ENCODE measurements around the gene GSTT4.
"Not testable (repeated sequence)": the region's sequence is repeated elsewhere in the genome, so short reads cannot be mapped to it uniquely, and the experiment has no call there.

The GSTT4 gene

DNA sequence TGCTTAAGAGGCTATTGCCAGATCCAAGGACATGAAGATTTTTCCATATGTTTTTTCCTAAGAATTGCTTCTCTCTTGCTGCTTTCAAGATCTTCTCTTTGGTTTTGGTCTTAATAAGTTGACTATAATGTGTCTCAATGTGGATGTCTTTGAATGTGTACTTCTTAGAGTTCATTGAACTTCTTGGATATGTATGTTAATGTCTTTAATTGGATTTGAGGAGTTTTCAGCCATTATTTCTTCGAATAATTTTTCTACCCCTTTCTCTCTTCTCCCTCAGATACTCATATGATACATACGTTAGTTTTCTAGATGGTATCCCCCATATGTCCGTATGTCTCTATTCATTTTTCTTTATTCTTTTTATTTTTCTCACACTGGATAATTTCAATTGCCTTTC, 19.1 kb upstream of the GSTT4 start:
- DNase-seq (ENCODE audit: low read depth): no peak

DNA sequence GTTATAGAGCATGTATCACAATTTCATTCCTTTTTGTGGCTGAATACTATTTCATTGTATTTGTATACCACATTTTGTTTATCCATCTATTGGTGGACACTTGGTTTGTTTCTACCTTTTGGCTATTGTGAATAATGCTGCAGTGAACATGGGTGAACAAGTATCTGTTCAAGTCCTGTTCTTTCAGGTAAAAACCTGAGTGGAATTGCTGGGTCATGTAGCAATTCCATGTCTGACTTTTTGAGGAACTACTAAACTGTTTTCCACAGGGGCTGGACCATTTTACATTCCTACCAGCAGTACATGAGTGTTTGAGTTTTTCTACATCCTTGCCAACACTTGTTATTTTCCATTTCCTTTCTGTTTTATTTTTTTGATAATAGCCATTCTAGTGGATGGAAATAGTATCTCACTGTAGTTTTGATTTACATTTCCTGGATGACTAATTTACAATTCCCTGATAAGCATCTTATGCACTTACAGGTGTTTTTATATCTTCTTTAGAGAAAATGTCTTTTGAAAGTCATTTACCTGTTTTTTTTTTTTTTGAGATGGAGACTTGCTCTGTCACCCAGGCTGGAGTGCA, 18.0 kb upstream of the GSTT4 start:
- DNase-seq (ENCODE audit: low read depth): no peak

DNA sequence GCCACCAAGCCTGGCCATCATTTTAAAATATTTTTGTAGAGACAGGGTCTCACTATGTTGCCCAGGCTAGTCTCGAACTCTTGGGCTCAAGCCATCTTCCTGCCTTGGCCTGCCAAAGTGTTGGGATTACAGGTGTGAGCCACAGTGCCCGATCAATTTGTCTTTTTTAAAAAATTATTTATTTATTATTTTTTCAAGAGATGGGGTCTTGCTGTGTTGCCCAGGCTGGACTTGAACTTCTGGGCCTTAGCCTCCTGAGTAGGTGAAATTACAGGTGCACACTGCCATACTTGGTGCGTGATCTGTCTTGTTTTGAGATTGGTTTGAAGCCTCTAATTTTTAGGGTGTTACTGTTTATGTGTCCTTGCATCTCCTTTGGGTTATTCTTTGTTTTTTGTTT, 16.1 kb upstream of the GSTT4 start:
- DNase-seq (ENCODE audit: low read depth): no peak

DNA sequence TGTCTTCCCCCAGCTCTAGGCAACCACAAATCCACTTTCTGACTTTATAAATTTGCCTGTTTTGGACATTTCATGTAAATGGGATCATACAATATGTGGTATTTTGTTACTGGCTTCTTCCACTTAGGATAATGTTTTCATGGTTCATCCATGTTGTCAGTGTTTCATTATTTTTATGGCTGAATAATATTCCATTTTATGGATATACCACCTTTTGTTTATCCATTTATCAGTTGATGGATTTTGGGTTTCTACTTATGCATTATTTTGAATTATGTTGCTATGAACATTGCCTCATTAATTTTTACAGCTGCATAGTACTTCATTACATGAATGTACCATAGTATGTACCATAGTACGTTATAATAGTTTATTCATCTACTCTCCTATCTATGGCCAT, 10.9 kb upstream of the GSTT4 start:
- no peak for DNase-seq (ENCODE audit: low read depth)

DNA sequence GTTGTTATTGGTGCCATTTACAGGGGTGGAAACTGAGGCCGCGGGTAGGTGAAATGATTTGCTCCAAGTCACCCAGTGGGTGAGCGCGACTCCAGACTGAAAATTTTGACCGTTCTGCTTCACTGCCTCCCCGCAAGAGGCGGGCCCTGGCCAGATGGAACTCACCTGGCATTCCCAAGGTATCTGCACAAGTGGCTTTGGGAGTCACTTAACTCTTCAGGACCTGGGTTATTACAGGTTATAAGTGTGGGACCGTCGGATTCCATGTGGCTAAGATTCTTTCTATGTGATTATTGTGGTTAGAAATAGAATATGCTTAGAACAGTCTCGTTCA, 6.4 kb upstream of the GSTT4 start:
- no peak for DNase-seq (ENCODE audit: low read depth)

DNA sequence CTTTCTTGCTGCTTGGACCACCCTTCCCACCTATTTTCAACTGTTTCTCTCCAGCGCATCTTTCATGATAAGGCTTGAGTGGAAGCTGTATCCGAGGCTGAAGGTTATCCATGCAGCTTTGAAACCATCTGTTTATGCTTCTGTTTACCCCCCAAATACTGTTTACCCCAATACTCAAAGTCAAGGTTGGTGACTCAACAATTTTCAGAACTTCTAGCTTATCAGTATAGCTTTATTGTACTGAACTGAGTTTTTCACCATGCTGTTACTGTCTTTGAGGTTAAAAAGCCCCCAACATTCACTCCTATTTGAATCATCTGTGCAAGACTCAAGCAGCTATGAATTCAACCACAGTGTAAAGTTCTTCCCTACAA, 4.8 kb upstream of the GSTT4 start:
- DNase-seq (ENCODE audit: low read depth): no peak

DNA sequence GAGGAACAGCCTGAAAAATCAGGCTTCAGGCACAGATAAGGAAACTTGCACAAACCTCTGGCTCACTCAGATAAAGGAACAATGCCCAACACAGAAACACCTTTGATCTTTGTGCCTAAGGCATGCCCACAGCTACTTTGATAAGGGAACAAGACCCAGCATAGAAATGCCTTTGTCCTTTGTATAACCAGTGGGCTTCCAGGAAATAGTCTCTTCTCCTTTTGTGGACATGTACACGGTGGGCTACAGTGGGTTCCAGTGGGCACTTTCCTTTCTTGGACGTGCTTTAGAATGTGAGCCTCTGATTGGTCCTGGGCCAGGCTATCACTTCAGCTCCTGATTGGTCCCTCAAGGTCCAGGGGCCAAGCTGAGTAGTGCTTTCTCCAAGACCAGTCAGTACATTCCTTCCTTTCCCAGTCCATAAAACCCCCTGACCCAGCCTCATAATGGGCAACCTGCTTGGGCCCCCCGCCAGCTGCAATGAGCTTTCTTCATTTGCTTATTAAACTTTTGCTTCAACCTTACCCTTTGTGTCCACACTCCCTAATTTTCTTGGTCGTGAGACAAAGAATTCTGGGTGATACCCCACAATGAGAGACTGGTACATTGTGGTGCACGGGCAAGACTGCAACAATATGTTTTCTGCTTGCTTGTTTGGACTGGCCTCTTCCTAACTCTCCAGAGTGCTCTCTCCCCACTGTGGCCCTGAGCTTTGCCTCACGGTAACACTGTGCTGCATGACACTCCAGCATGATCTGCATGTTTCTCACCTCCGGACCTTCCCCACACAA, 4.2 kb upstream of the GSTT4 start:
- no peak for DNase-seq (ENCODE audit: low read depth)

DNA sequence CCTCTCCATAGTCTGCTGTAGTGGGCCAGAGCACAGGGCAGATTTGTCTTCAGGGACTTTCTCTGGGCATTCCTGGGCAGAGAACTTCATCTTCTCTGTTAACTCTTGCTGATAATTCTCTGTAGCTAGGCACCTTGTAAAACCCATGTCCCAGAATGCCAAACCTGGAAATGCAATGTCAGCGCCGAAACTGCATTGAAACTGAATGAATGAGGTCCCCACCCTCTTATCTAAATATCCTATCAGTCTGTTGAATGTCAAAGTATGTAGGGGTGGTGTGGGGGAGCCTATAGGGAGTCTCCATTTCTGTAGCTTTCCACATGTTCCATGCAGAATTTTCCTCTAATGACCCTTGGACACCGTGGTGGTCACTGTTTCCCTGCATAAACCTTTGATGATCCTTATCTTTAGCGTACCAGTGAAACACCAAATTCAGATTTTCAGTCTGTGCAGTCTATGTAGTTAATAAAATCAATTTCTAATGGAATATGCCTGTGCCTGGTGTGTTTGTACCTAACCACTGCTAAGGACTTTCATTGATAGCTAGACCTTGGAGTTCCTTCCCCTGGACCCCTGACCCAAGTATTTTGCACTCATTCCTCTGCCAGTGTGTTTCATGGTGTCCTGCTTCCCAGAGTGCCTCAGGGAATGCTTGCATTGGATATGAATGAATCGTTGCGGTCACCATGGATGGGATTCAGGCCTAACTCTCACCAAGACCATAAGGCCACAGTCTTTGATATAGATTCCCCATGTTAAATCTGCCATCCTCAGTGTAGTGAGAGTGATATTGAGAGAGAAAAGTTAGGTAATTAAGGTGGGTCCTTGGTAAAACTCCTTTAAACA, 3.4 kb upstream of the GSTT4 start:
- no peak for DNase-seq (ENCODE audit: low read depth)

DNA sequence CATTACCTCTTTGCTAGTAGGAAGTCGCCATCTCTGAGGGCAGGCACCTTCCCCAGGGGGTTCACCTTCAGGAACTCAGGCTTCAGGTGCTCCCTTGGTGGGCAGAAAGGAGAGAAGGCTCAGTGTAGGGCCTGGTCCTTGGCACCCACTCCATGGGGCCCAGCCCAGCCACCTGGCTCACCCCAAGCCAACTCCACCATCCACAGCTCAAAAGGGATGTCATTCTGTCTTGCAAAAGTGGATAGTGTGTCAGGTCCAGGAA, 2.7 kb upstream of the GSTT4 start:
- no peak for DNase-seq (ENCODE audit: low read depth)

DNA sequence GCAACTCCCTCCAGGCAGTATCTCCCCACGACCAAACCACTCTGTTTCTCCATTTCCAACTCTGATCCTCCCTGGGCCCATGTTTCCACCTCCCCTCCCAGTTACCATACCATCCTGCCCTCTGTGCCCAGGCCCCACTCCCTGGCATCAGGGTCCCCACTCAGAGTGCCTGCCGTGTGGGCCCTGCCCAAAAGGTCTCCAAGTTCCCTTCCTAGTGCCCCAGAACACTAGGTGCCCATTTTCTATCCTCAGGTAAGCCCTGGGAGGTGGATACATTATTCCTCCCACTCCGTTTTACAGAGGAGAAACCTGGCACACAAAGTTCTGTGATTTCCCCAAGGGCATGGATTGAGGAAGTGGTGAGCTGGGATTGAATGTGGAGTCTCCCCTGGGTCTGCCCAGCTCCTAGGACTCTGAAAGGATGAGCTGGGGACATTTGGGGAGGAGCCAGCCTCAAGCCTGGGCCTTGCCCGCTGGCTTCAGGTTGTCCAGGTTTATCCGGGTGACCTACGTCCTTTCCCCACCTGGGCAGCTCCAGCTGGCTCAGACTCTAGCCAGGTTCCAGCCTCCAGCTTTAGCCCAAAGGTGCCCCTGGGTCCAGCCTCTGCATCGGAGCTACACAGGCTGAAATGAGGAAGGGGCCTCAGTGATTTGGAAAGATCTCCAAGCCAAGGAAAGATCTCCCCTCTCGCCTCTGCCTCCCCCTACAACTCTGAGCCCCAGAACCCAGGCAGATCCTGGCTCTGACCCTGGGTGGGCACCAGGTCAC, 2.2 kb upstream of the GSTT4 start:
- DNase-seq (ENCODE audit: low read depth): no peak

DNA sequence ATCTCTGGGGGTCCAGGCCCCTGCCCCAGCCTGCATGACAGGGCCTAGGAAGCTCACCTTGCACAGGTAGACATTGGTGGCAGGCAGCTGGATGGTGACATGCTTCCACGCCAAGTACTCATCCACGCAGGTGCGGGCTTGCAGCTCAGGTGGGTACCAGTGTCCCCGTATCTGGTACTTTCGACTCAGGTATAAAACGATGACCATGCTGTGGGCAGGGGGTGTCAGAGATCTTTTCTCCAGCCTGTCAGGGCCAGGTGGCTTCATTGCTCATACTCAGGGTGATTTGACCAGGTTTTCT, 1.6 kb upstream of the GSTT4 start:
- no peak for DNase-seq (ENCODE audit: low read depth)

DNA sequence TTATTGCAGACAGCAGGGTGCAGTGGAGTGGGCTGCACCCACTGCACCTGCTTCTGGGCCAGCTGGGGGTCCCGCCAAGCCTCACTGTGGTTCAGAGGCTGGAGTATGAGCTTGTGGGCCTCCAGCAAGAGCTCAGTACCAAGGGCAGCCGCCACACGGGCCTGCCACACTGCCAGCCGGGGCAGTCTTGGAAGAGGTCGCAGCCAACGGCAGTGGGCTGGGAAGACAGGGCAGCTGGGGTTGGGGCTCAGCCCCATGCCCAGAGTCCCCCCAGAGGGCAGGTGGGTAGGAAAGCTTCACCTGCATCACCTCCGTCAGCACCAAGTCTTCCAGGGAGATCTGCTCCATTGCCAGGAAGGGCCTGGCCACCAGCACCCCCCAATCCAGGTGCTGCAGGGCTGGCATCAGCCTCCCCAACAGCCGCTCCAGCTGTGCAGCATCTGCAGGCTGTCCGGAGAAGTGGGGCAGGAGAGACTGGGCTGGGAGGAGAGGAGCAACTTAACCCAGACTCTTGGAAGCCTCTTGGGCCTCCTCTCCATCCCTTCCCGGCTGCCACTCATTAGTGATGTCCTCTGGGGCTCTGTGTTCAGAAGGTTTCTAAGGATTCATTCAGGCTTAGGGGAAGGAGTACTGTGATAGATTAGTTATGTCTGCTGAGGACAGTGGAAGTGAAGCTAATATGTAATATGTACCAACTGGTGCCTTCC, 1.1 kb upstream of the GSTT4 start:
- no peak for DNase-seq (ENCODE audit: low read depth)

DNA sequence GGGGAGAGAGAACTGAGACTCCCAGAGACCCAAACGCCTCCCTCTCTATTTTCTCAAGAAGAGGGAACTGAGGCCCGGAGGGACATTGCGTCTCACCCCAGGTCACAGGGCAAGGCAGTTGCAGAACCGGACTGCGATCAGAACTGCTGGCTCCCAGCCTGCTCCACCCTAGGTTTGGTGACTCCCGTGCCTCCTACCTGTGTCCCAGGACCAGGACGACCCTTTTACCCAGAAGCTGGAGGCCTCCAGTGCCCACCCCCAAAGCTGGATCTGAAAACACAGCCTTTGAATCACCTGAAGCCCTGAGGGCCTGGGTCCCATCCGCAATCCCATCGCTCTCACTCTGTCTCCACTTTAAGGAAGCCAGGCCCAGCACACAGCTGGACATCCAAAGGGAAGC, 1.4 kb downstream of the GSTT4 start:
- no peak for DNase-seq (ENCODE audit: low read depth)

DNA sequence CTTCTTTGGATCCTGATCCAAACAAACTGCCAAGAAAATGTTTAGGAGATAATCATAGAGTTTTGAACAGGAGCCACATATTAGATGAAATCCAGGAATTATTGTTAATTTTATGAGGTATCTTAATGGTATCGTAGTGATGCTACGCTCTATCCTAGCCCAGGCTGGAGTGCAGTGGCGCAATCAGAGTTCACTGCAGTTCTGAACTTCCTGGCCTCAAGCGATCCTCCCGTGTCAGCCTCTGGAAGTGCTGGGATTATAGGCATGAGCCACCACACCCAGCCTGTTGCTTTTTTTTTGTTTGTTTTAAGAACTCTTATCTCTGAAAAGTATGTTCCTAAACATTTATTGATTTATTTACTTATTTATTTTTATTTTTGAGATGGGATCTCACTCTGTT, 2.4 kb downstream of the GSTT4 start:
- DNase-seq (ENCODE audit: low read depth): no peak

DNA sequence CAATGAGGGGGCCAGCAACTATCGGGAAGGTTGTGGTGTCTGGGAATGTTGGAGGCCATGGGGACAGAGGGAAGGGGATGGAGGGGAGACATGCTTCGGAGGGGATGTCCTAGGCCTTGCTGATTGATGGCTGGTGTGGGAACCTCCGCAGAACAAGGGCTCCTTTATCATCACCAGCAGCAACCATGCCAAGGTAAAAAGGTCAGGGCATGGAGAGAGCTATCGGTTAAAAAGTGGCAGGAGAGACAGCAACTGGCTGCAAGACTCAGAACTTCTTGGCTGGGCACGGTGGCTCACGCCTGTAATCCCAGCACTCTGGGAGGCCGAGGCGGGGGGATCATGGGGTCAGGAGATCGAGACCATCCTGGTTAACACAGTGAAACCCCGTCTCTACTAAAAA, 3.0 kb downstream of the GSTT4 start:
- no peak for DNase-seq (ENCODE audit: low read depth)

DNA sequence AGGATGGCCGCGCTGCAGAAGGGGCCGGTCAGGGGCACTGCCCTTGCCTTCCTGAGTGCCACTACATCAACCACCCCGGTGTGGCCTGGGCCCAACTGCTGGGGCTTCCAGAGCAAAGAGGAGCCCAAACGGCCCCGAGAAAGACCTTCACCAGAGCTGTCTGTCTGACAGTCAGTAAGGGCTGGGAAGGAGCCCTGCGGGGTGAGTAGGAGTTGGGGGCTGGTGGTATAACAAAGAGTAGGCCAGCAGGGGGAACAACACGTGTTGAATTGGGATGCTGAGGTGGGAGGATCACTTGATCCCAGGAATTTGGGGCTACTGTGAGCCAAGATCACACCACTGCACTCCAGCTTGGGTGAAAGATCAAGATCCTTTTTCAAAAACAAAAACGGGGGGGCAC, 3.9 kb downstream of the GSTT4 start:
- no peak for DNase-seq (ENCODE audit: low read depth)

DNA sequence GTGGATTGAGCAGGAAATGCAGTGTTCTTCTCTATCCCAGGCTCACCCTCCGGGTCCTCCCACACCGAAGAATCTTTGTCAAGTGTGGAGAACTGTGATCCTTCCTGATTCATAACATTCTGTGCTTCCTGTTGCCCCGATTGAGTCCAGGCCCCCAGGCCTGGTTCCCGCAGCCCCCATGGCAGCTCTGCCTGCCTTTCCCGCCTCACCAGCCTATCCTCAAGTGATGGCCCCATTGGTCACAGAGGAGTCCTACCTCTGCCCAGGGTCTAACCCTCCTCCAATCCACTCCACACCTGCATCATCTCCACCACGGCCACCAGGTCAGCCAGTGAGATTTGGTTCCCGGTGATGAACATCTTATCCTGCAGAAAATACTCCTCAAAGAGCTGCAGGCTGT, 5.5 kb downstream of the GSTT4 start:
- DNase-seq (ENCODE audit: low read depth): not testable (repeated sequence)

DNA sequence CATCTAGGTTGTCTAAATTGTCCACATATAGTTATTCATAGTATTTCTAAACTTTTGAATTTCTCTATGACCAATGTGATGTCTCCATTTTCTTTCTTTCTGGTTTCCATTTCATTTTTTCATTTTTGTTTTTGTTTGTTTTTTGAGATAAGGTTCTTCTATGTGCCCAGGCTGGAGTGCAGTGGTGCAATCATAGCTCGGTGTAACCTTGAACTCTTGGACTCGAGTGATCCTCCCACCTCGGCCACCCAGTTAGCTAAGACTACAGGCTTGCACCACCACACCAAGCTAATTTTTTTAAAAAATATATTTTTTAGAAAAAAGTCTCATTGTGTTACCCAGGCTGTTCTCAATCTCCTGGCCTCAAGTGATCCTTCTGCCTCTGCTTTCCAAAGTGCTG, 8.2 kb downstream of the GSTT4 start:
- DNase-seq (ENCODE audit: low read depth): no peak

DNA sequence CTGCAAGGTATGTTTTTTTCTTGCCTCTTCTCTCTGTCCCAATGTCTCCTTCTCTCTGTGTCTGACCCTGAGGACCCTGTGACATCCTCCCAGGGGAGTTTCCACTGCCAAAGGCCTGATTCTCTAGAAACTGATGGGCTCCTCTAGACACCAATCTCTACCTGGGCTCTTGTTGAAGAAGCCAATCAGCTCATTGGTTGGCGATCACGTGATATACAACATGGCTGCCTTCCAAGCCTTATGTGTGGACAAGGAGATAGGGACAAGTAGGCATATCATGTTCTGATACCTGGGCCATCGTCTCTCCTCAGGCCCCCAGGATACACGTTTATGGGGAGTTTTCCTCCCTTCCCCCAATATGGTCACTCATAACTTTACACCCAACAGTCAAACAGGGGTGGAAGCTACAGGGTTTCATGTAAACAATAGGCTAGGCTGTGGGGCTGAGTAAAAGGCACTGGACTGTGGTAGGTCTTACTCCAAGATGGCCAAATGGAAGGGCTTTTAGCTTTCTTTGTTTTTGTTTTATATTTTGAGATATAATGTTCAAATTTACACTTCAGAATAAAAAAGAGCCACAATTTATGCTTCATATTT, 11.6 kb downstream of the GSTT4 start:
- not testable (repeated sequence) for DNase-seq (ENCODE audit: low read depth)

DNA sequence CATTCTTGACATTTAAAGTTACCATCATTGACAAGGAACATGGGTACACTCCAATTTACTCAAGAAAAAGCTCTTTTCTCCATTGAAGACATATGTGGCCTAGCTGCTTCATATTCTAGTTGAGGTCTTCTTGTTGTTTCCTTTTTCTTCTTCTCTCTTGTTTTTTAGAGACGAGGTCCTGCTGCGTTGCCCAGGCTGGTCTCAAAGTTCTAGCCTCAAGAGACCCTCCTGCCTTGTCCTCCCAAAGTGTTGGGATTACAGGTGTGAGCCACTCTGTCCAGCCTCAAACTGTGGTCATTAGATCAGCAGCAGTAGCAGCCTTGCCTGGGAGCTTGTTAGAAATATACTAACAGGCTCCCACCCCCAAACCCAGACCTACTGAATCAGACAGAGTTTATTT, 12.2 kb downstream of the GSTT4 start:
- DNase-seq (ENCODE audit: low read depth): not testable (repeated sequence)

DNA sequence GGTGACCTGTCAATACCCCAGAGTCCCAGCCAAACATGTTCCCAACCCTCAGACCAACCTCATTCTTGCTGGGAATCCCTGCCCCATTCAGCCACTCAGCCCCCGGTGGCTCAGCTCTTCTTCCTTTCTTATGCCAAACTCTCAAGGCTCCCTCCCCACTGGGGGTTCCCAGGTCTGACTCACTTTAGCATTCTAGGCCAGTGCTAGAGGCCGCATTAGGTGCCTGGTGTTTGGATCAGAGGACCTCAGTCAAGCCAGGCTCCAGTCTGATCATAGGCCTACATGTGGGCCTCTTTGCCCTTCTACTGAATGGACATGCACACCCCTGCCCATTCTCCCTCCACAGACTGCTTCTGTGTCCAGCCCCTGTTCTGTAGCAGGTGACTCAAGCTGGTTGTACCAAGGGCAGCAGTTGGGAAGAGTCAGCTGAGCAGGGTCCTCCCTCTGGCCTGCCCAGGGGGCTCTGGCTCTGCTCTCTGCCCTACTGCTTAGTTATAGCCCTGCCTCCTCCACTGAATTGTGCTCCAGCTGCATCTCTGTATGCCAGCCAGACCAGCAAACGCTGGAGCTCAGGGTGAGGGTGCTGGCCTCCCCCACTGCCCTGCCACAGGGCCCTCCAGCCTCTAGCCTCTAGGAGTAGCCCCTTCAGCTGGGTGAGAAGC, 15.5 kb downstream of the GSTT4 start:
- not testable (repeated sequence) for DNase-seq (ENCODE audit: low read depth)
